IPS DF 6.9 (cell line): ENCODE results near the gene BCL11A.

Experiments
- DNase-seq: peaks from one replicate; pipeline ENCODE4 v3.0.0-alpha.2; 2013; ENCODE audit warnings: low read depth, low spot score
- H3K27ac ChIP-seq: one replicate; pipeline ENCODE4 v1.5.1; 2013; ENCODE audit warnings: low read length, control low read depth
- H3K27me3 ChIP-seq: 2 replicates; pipeline ENCODE4 v1.6.1; 2013; ENCODE audit warnings: mild to moderate bottlenecking, low read length; ENCODE audit not compliant: control insufficient read depth, insufficient read depth
- H3K36me3 ChIP-seq: 2 replicates; pipeline ENCODE4 v1.6.1; 2013; ENCODE audit warnings: low read length; ENCODE audit not compliant: control insufficient read depth, insufficient read depth
- H3K4me1 ChIP-seq: 2 replicates; pipeline ENCODE4 v1.6.1; 2013; ENCODE audit warnings: low read length; ENCODE audit not compliant: control insufficient read depth, insufficient read depth
- H3K4me3 ChIP-seq: 2 replicates; pipeline ENCODE4 v1.5.1; 2013; ENCODE audit warnings: mild to moderate bottlenecking, low read length
- H3K9me3 ChIP-seq: 2 replicates; pipeline ENCODE4 v1.6.1; 2013; ENCODE audit warnings: low read length, inconsistent platforms; ENCODE audit not compliant: control insufficient read depth, insufficient read depth
- WGBS: extraction: QIAGEN DNeasy Blood & Tissue Kit; methylation state at CpG from one replicate; pipeline ENCODE4 v1.1.7; 2013; ENCODE audit warnings: mixed read lengths, missing lambda C conversion rate; ENCODE audit not compliant: insufficient read length, insufficient coverage; 5-methylcytosine and 5-hydroxymethylcytosine counted together

The BCL11A gene

DNA sequence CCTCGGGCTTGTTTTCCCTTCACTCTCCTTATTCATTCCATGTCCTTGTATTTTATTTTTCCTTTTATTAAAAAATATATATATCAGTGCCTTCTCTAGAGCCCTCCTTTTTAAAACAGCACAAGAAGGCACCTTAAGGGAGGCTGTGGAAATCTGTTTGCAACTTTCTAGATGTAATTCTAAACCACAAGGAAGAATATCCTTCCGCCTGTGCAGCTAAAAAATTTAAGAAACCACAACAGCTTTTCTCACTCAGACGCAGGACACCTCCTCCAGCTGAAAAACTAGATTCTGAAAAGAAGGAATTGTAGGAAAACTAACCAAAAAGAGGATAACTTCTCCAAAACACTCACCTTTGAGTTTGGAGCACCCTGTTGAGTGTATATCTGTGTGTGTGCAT lies 142.2 kb downstream of the BCL11A start:
- peaks cover 7% of the 10 kb centered on the region for H3K4me1 ChIP-seq
- H3K27me3 ChIP-seq: no peaks in the 10 kb centered on the region
- WGBS: no CpG with 5 or more reads among the region's 3 CpGs
- H3K27ac ChIP-seq: no peak overlapping the region
- no peak overlapping the region for H3K4me3 ChIP-seq
- no peaks in the 10 kb centered on the region for H3K36me3 ChIP-seq
- DNase-seq: no peak
- no peaks in the 10 kb centered on the region for H3K9me3 ChIP-seq

DNA sequence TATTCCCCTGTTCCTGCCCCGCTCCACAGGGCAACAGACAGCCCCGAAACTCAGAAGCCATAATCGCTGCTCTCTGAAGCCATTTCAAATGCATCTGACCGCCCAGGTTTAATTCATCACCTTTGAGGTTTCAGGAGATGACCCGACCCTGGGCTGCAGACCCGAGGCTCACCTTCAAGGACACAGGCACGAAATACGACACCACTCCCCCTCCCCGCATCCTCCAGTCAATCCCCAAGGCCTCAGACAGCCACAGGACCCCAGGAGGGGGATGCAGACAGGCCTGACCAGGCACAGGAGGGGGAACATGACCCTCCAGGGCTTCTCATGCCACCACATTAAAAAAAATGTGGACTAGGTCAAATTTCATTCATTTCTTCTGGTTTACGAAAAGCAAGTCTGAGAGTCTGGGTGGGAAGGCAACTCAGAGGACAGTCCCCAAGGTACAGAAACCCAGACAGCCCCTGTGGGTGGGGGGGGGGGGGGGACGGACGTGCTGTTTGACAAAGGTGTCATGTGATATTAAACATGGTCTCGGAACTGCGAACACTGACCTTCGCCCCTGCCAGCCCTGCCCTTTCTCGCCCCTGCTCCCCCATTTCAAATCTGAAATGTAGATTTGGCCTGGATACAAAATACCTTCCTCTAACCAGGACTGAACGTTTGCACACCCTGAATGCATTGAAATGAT lies 142.9 kb downstream of the BCL11A start:
- Histone ChIP-seq H3K4me3 (no peak overlapping the region), H3K27ac (no peak overlapping the region), H3K9me3 (no peaks in the 10 kb centered on the region), H3K4me1 (peaks cover 4% of the 10 kb centered on the region; the same call in 1 of the 2 replicates), H3K27me3 (no peaks in the 10 kb centered on the region), H3K36me3 (no peaks in the 10 kb centered on the region)
- no peak for DNase-seq
- WGBS: no CpG with 5 or more reads among the region's 17 CpGs

DNA sequence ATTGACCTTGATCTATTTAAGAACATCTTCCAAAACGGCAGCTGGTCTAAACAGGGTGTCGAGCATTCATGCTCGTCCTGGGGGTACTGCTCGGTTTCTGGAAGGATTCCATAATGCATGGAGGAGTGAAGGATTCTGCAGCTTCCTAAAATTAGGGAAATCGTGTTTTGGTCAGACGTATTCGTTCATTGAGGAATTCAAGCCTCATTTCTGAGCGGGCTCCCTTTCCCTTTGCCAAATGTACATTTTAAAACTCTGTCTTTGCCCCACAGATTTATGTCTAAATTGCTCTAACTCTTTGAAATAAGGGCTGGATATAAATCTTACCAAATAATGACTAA lies 144.0 kb downstream of the BCL11A start:
- Histone ChIP-seq H3K4me1 (peaks cover 4% of the 10 kb centered on the region; the same call in 1 of the 2 replicates), H3K27me3 (no peaks in the 10 kb centered on the region; the same call in 1 of the 2 replicates), H3K4me3 (no peak overlapping the region), H3K27ac (no peak overlapping the region), H3K9me3 (no peaks in the 10 kb centered on the region), H3K36me3 (no peaks in the 10 kb centered on the region)
- no CpG with 5 or more reads among the region's 8 CpGs for WGBS
- no peak for DNase-seq

DNA sequence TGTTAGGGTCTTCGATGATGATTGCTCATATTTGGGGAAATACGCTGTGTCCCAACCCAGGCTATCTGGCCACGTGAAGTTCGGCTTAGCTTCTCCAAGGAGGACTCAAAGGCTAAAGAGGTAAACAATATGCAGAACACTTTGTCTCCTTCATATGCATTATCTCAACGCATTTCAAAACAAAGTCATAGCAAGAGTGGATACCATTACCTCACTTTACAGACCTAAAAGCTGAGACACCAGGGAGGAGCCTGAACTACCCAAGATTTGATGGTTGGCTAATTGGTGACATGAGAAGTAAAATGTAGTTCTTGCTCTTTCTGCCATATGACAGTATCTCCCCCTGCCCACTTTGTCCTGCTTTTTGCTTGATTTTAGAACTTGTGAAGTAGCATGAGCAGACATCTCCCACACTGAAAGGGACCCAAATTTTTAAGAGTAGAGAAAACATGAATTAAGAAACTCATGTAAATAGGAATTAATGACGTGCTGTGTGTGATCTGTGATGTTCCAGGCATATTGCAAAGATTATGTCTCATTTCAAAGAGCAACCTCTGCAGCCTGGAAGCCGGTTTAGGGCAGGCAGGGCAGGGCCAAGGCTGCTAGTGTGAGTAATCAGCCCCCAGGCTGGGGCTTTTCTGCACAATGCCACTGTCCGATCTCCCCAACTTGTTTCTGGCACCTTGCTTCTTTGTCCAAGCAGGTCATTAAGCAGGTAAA lies 144.5 kb downstream of the BCL11A start:
- Histone ChIP-seq H3K4me1 (peaks cover 4% of the 10 kb centered on the region; the same call in 1 of the 2 replicates), H3K36me3 (no peaks in the 10 kb centered on the region), H3K9me3 (no peaks in the 10 kb centered on the region), H3K27ac (no peak overlapping the region), H3K4me3 (no peak overlapping the region), H3K27me3 (no peaks in the 10 kb centered on the region; the same call in 1 of the 2 replicates)
- no peak for DNase-seq
- no CpG with 5 or more reads among the region's 8 CpGs for WGBS

DNA sequence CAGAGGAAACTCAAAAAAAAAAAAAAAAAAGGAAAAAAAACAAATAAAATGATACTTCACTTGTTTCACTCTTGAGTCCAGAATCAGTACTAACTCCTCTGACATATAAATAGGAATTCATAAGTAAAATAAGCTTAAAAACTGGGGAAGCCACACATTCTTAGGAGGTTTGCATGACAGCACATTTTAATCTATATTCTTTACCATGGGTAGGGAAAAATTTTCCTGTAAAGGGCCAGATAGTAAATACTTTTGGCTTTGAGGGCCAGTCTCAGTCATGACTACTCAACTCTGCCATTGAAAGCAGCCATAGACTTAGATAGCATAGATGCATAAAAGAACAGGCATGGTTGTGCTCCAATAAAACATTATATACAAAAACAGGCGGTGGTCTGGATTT lies 145.2 kb downstream of the BCL11A start:
- Histone ChIP-seq H3K27ac (no peak overlapping the region), H3K4me1 (peaks cover 4% of the 10 kb centered on the region; the same call in 1 of the 2 replicates), H3K27me3 (no peaks in the 10 kb centered on the region; the same call in 1 of the 2 replicates), H3K9me3 (no peaks in the 10 kb centered on the region), H3K4me3 (no peak overlapping the region), H3K36me3 (no peaks in the 10 kb centered on the region)
- no peak for DNase-seq
- WGBS: no CpG with 5 or more reads among the region's 1 CpG

DNA sequence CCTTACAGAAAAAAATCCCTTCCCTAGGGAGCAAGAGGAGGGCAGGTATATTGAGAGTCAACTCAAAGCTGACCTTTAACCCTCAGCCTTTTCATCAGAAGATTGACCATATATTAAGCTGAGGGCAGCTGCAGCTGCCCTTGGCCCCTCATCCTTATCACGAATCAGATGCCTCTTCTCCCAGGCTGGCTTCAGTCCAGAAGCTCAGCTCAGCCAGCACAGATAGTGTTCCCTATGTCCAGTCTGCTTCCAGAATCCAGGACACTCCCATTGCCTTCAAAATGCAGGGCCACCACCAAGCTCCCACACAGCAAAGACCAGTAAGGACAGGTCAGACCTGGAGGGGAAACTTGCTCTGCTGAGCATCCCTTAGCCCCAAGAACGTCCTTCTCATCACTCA lies 146.1 kb downstream of the BCL11A start:
- DNase-seq: no peak
- Histone ChIP-seq H3K9me3 (no peaks in the 10 kb centered on the region), H3K4me3 (no peak overlapping the region), H3K4me1 (peaks cover 4% of the 10 kb centered on the region; the same call in 1 of the 2 replicates), H3K27ac (no peak overlapping the region), H3K36me3 (no peaks in the 10 kb centered on the region), H3K27me3 (no peaks in the 10 kb centered on the region; the same call in 1 of the 2 replicates)
- no CpG with 5 or more reads among the region's 2 CpGs for WGBS

DNA sequence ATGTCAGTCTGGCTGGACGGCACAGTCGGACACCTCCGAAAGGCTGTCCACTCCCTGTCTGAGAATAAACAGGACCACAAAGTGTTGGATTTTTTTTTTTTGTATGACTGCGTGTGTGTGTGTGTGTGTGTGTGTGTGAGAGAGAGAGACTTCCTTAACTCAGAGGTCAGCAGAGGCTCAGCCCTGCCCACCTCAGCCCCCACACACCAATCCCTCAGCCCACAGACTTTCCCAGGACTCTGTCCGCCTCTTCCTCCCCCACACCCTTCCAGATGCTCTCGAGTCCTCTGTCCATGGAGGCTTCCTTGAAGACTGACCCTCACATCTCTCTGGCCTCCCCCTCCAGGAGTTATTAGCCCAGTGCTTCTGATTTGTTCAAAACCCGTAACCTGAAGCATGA lies 147.3 kb downstream of the BCL11A start:
- H3K27me3 ChIP-seq: no peaks in the 10 kb centered on the region; the same call in 1 of the 2 replicates
- no peak for DNase-seq

DNA sequence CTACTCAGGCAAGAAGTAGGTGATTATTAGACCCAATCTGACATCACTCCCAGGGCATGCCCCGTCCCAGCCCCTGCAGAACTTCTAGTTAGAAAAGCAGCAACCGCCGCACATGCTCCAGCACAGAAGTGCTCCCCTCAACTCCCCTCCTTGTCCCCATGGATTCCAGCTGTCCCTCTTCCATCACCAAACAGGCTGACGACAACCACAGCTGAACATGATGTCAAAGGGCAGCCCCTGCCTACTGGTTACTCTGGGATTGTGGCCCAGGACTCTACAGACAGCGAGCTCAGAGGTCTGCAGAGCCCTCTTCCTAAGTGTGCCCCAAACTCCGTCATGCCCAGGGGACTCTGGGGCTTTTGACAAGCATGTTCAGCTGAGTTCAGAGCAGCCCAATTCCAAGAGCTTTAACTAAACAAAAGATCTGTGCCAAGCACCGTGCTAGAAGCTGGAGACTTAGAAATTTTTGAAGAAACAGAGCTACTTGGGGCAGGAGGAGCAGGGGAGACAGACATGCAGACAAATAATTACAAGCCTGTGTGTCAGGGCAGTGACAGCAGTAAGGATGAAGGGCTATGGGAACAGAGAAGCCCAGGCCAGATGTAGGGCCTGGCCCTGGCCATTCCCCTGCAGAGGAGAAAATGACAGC lies 148.1 kb downstream of the BCL11A start:
- WGBS: no CpG with 5 or more reads among the region's 7 CpGs
- no peak overlapping the region for H3K4me3 ChIP-seq
- DNase-seq: no peak
- H3K36me3 ChIP-seq: no peaks in the 10 kb centered on the region
- no peaks in the 10 kb centered on the region for H3K9me3 ChIP-seq
- no peaks in the 10 kb centered on the region; the same call in 1 of the 2 replicates for H3K27me3 ChIP-seq
- peaks cover 3% of the 10 kb centered on the region; the same call in 1 of the 2 replicates for H3K4me1 ChIP-seq
- H3K27ac ChIP-seq: no peak overlapping the region

More for the DNA sequence above, 147.3 kb downstream of the BCL11A start:
- Histone ChIP-seq H3K27ac (no peak overlapping the region), H3K36me3 (no peaks in the 10 kb centered on the region), H3K4me3 (no peak overlapping the region), H3K4me1 (peaks cover 4% of the 10 kb centered on the region; the same call in 1 of the 2 replicates), H3K9me3 (no peaks in the 10 kb centered on the region)
- no CpG with 5 or more reads among the region's 7 CpGs for WGBS
